OCI-LY1 (cell line): ENCODE data around the gene DUSP22.

ENCODE experiments used
- CTCF ChIP-seq: fragments of 200-600 bp; sonication (generic), shearing (Covaris generic); IDR thresholded peaks from 2 replicates; pipeline ENCODE4 v1.5.1; 2017; ENCODE audit warnings: mild to moderate bottlenecking, antibody characterized with exemption, low read length, moderate library complexity, mixed read lengths
- EZH2 ChIP-seq: fragments of 200-600 bp; sonication (generic), shearing (Covaris generic); IDR thresholded peaks from 2 replicates; pipeline ENCODE4 v1.8.0; 2017; ENCODE audit warnings: borderline replicate concordance, mixed run types, mild to moderate bottlenecking, antibody characterized with exemption, low read length, moderate library complexity, mixed read lengths

- TF ChIP-seq CTCF = no peak
- no peak for TF ChIP-seq EZH2
These were observed 22.1 kb downstream of the DUSP22 start for GRCh38 chr6:314377-314776.
